ENCODE measurements around the gene DGKD.

The DGKD gene

GRCh38 chr2:233356546-233357308 is 2.4 kb downstream of the DGKD start:
- Histone ChIP-seq H3K4me1 (ENCODE audit: low read length) (peaks cover 28% of the 10 kb centered on the region), H4K20me1 (ENCODE audit: insufficient read depth, low read length) (no peaks in the 10 kb centered on the region), H3K4me3 (ENCODE audit: low read length) (no peak overlapping the region), H2AFZ (ENCODE audit: low read length) (no peak overlapping the region), H3K36me3 (replicated peaks; ENCODE audit: insufficient read depth, low read length) (no peaks in the 10 kb centered on the region), H3K9me2 (replicated peaks; ENCODE audit: insufficient read depth, low read length) (no peaks in the 10 kb centered on the region), H3K9me3 (replicated peaks; ENCODE audit: insufficient read depth, low read length) (no peaks in the 10 kb centered on the region), H3K9ac (ENCODE audit: low read length) (no peak overlapping the region), H3F3A (ENCODE audit: insufficient read depth, low read length) (peaks cover 6% of the 10 kb centered on the region), H3K4me2 (ENCODE audit: low read depth, low read length) (peak overlapping the region; percentile 85; the same call in 1 of the 2 replicates), H3K27me3 (replicated peaks; ENCODE audit: insufficient read depth, low read length) (no peaks in the 10 kb centered on the region), H3K27ac (ENCODE audit: low read length) (no peak overlapping the region), H3K79me2 (ENCODE audit: low read length) (peaks cover 68% of the 10 kb centered on the region)
- TF ChIP-seq EZH2 (optimal IDR thresholded peaks at IDR 0.05; ENCODE audit: low read depth, low read length) (no peak), CTCF (IDR thresholded peaks at IDR 0.05; ENCODE audit: low read length) (no peak), EZH2phosphoT487 (IDR thresholded peaks at IDR 0.05; ENCODE audit: low read length) (no peak)
- DNase-seq = no peak

GRCh38 chr2:233358335-233358734 is 4.0 kb downstream of the DGKD start:
- Histone ChIP-seq H3K27ac (ENCODE audit: low read length) (no peak overlapping the region), H2AFZ (ENCODE audit: low read length) (no peak overlapping the region), H3K79me2 (ENCODE audit: low read length) (peaks cover 75% of the 10 kb centered on the region), H3K9me2 (replicated peaks; ENCODE audit: insufficient read depth, low read length) (no peaks in the 10 kb centered on the region), H3K27me3 (replicated peaks; ENCODE audit: insufficient read depth, low read length) (no peaks in the 10 kb centered on the region), H3K9me3 (replicated peaks; ENCODE audit: insufficient read depth, low read length) (no peaks in the 10 kb centered on the region), H3K36me3 (replicated peaks; ENCODE audit: insufficient read depth, low read length) (no peaks in the 10 kb centered on the region), H3K4me1 (ENCODE audit: low read length) (peaks cover 24% of the 10 kb centered on the region), H3K9ac (ENCODE audit: low read length) (no peak overlapping the region), H4K20me1 (ENCODE audit: insufficient read depth, low read length) (no peaks in the 10 kb centered on the region), H3F3A (ENCODE audit: insufficient read depth, low read length) (peaks cover 6% of the 10 kb centered on the region), H3K4me2 (ENCODE audit: low read depth, low read length) (no peak overlapping the region), H3K4me3 (ENCODE audit: low read length) (no peak overlapping the region)
- DNase-seq = no peak
- TF ChIP-seq EZH2 (optimal IDR thresholded peaks at IDR 0.05; ENCODE audit: low read depth, low read length) (no peak), CTCF (IDR thresholded peaks at IDR 0.05; ENCODE audit: low read length) (no peak), EZH2phosphoT487 (IDR thresholded peaks at IDR 0.05; ENCODE audit: low read length) (no peak)

GRCh38 chr2:233358947-233359346 is 4.7 kb downstream of the DGKD start:
- Histone ChIP-seq H3K27ac (ENCODE audit: low read length) (no peak overlapping the region), H2AFZ (ENCODE audit: low read length) (no peak overlapping the region), H3K9me2 (replicated peaks; ENCODE audit: insufficient read depth, low read length) (no peaks in the 10 kb centered on the region), H3F3A (ENCODE audit: insufficient read depth, low read length) (peaks cover 2% of the 10 kb centered on the region), H3K9ac (ENCODE audit: low read length) (no peak overlapping the region), H3K79me2 (ENCODE audit: low read length) (peaks cover 80% of the 10 kb centered on the region), H3K4me1 (ENCODE audit: low read length) (peaks cover 18% of the 10 kb centered on the region), H3K36me3 (replicated peaks; ENCODE audit: insufficient read depth, low read length) (no peaks in the 10 kb centered on the region; the same call in 1 of the 2 replicates), H3K4me2 (ENCODE audit: low read depth, low read length) (no peak overlapping the region), H4K20me1 (ENCODE audit: insufficient read depth, low read length) (no peaks in the 10 kb centered on the region), H3K9me3 (replicated peaks; ENCODE audit: insufficient read depth, low read length) (no peaks in the 10 kb centered on the region), H3K4me3 (ENCODE audit: low read length) (no peak overlapping the region), H3K27me3 (replicated peaks; ENCODE audit: insufficient read depth, low read length) (no peaks in the 10 kb centered on the region)
- no peak for TF ChIP-seq CTCF (IDR thresholded peaks at IDR 0.05; ENCODE audit: low read length)
- TF ChIP-seq EZH2phosphoT487 (IDR thresholded peaks at IDR 0.05; ENCODE audit: low read length) = no peak
- no peak for TF ChIP-seq EZH2 (optimal IDR thresholded peaks at IDR 0.05; ENCODE audit: low read depth, low read length)
- DNase-seq = no peak

Data from MM.1S (cell line).